NCI-H82 treated with DMSO at 0.1 percent for 48 hours (cell line): Measurements from ENCODE around the gene CALML4.

Experiments used
- DNase-seq: peaks from one replicate; lab custom pipeline; 2025; ENCODE audit not compliant: unreplicated experiment; lab: John Stamatoyannopoulos, UW

Gene CALML4

GRCh38 chr15:68150187-68150586, 54.9 kb downstream of the CALML4 start:
- no peak for DNase-seq

GRCh38 chr15:68149059-68149458, 56.1 kb downstream of the CALML4 start:
- DNase-seq = no peak

- DNase-seq = no peak
These were observed 57.1 kb downstream of the CALML4 start for GRCh38 chr15:68148039-68148438.

- DNase-seq = no peak
These were observed 59.4 kb downstream of the CALML4 start for GRCh38 chr15:68145706-68146105.

GRCh38 chr15:68143785-68144184, 61.3 kb downstream of the CALML4 start:
- no peak for DNase-seq

- DNase-seq = no peak
These were observed 62.0 kb downstream of the CALML4 start for GRCh38 chr15:68143129-68143528.
